Activated T-helper 1 cell treated with anti-CD3 and anti-CD28 coated beads, Interleukin-2, amount 50 U/mL, for 16 hours (primary cell): Measurements from ENCODE around the gene FTCD.
"Not testable (repeated sequence)": the region's sequence is repeated elsewhere in the genome, so short reads cannot be mapped to it uniquely, and the experiment has no call there.

Source experiments
- DNase-seq, 2 donors: peaks; one replicate each; pipeline ENCODE4 v3.0.0-alpha.2; 2020; ENCODE audit warnings: low read depth in 1 of 2, low spot score in 1 of 2

FTCD gene

GRCh38 chr21:46154155-46154954, 1.0 kb downstream of the FTCD start:
- no peak for DNase-seq

GRCh38 chr21:46153247-46154154, 1.9 kb downstream of the FTCD start:
- peak in 1 of 2 donors; percentile 16 for DNase-seq

- DNase-seq = peak in 1 of 2 donors; percentile 1
Observed at GRCh38 chr21:46152927-46153246, 2.5 kb downstream of the FTCD start.

- no peak for DNase-seq
Observed at GRCh38 chr21:46151989-46152926, 3.1 kb downstream of the FTCD start.

GRCh38 chr21:46151261-46151988, 4.0 kb downstream of the FTCD start:
- DNase-seq = no peak

- no peak for DNase-seq
Observed at GRCh38 chr21:46150491-46151121, 4.8 kb downstream of the FTCD start.

GRCh38 chr21:46150073-46150472, 5.3 kb downstream of the FTCD start:
- no peak for DNase-seq

- DNase-seq = no peak
Observed at GRCh38 chr21:46149205-46149901, 6.0 kb downstream of the FTCD start.

- DNase-seq = no peak
Observed at GRCh38 chr21:46148106-46148505, 7.3 kb downstream of the FTCD start.

GRCh38 chr21:46147429-46147828, 8.0 kb downstream of the FTCD start:
- not testable (repeated sequence) for DNase-seq

- no peak for DNase-seq
Observed at GRCh38 chr21:46146856-46147255, 8.5 kb downstream of the FTCD start.

- DNase-seq = no peak
Observed at GRCh38 chr21:46145840-46146691, 9.3 kb downstream of the FTCD start.

- no peak for DNase-seq
Observed at GRCh38 chr21:46145159-46145839, 10.1 kb downstream of the FTCD start.

- DNase-seq = no peak
Observed at GRCh38 chr21:46144464-46145070, 10.8 kb downstream of the FTCD start.

- DNase-seq = no peak
Observed at GRCh38 chr21:46142582-46143473, 12.6 kb downstream of the FTCD start.

GRCh38 chr21:46141767-46142581, 13.4 kb downstream of the FTCD start:
- no peak for DNase-seq
